NB4 (cell line): ENCODE results near the gene CIB1.

Experiments used
- POLR2A ChIP-seq: IDR thresholded peaks from 2 replicates; pipeline ENCODE4 v1.6.1; 2011; ENCODE audit warnings: mild to moderate bottlenecking; ENCODE audit not compliant: insufficient read length; ENCODE audit errors: extremely low read depth
- TF ChIP-seq, protein P1 (sequence below): IDR thresholded peaks from one replicate; pipeline ENCODE4 v1.5.1; 2012; ENCODE audit warnings: low read depth, low read length

DNA sequence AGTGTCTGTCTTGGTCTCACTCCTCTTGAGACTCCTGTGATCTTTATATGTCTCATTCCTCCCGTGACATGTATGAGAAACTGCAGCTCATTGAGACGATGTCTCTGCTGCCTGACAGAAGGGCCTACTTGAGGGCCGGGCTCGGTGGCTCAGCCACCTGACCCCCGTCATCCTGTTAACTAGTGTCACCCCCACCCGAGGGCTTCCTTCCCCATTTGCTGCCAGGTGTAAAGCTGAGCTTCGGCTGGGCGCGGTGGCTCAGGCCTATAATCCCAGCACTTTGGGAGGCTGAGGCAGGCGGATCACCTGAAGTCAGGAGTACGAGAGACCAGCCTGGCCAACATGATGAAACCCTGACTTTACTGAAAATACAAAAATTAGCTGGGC is 19.9 kb downstream of the CIB1 start:
- TF ChIP-seq, protein P1, sequence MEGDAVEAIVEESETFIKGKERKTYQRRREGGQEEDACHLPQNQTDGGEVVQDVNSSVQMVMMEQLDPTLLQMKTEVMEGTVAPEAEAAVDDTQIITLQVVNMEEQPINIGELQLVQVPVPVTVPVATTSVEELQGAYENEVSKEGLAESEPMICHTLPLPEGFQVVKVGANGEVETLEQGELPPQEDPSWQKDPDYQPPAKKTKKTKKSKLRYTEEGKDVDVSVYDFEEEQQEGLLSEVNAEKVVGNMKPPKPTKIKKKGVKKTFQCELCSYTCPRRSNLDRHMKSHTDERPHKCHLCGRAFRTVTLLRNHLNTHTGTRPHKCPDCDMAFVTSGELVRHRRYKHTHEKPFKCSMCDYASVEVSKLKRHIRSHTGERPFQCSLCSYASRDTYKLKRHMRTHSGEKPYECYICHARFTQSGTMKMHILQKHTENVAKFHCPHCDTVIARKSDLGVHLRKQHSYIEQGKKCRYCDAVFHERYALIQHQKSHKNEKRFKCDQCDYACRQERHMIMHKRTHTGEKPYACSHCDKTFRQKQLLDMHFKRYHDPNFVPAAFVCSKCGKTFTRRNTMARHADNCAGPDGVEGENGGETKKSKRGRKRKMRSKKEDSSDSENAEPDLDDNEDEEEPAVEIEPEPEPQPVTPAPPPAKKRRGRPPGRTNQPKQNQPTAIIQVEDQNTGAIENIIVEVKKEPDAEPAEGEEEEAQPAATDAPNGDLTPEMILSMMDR = no peak
- TF ChIP-seq POLR2A = no peak
